Suppressor macrophage treated with lipopolysaccharide for 4 hours (primary cell): Measurements from ENCODE around the gene DCBLD1.

Experiments
- DNase-seq: peaks from one replicate; pipeline ENCODE4 v3.0.0-alpha.2; 2020

The DCBLD1 gene

DNA sequence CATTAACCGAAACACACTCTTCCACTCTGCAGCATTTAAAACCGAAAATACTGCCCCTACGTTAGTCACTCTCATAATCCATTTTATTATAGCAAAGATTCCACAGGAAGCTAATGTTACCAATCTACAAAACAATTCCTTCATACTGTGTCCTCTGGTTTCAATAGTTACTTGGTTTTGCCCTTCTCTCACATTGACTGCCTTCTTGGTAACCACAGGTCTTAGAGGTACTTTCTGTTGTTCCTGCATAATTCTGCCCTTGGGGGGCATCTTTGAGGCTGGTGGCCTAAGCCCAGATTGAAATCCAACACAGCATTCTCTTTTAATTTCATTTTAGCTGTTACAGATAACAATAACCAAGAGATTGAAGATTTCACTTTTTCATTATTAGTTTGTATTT lies 9.8 kb upstream of the DCBLD1 start:
- DNase-seq, result no peak

- DNase-seq, result no peak
Measured at GRCh38 chr6:117473401-117473800, 9.1 kb upstream of the DCBLD1 start.

GRCh38 chr6:117477988-117478852 lies 4.3 kb upstream of the DCBLD1 start:
- DNase-seq, result peak; percentile 52

- DNase-seq, result no peak
Measured at GRCh38 chr6:117478853-117479231, 3.6 kb upstream of the DCBLD1 start.

- DNase-seq, result no peak
Measured at GRCh38 chr6:117480651-117481050, 1.8 kb upstream of the DCBLD1 start.

DNA sequence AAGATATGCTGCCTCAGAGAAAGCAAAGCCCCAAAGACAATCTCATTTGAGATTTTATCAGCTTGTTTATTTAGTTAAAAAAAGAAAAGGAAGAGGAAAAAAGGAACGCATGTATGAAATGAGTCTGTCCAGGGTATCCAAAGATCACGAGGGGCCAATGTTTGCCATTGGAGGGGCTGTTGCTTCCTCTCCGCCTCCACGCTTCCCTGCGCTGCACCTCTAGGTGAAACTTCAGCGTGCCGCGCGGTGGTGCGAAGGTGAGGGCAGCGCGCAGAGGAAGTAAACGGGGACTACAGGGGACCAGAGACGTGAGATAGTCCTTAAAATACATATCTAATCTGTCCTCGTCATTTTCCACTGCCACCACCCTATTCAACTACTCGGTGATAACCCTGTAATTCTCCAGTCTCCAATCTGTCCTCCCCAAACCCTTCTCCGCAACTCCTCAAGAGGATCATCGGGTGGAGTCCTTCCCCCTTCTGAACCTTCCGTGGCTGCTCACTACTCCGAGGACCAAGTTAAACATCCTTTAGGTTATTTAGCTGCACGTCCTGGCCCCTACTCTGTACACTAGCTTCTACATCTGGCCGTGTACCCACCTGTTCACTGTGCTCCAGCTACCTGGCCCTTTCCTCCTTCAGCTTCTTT lies 1.1 kb upstream of the DCBLD1 start:
- no peak for DNase-seq

DNA sequence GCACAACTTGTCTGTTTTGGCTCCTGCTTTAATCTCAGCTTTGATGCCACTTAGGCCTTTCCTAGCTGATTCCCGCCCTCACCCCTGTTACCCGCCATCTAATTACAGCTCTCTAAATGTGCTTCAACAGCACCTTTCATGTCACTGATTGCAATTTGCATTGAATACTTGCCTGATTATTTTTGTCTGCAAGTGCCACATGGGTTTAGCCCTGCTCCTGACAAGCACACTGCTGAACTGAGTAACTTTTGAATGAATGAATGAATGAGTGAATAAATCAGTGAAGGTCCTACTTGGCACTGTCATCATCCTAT lies 591 bp upstream of the DCBLD1 start:
- DNase-seq, result no peak

DNA sequence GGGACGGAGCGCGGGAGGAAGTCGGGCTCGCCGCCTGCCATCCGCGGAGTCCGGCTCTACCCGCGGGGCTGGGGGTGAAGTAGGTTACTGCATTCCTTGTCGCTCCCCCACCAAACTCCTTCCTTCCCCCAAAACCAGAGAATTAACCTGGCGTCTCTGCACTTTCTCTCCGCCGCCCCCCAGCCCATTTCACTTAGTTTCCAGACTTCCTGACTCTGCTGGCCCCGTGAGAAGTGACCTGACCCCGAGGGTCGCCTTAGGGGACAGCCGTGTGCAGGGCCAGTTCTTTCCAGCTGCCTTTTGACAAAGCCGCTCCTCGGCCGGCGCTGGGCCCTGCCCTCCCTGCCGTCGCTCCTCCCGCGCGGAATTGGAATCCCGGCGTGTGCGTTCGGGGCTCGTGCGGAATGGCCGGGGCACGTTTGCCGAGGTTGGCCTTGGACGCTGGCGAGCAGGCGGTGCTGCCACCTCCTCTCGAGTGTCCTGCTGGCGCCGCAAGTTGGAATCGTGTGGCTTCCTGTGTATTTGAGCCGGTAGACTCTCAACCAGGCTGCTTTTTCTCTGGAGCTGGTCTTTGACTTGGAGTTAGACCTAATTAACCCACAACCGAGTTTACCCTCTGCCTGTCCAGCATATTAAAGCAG lies 650 bp downstream of the DCBLD1 start:
- peak; percentile 68 for DNase-seq

- peak; percentile 46 for DNase-seq
Measured at GRCh38 chr6:117483645-117484016, 1.2 kb downstream of the DCBLD1 start.

GRCh38 chr6:117484052-117484646 lies 1.7 kb downstream of the DCBLD1 start:
- no peak for DNase-seq

DNA sequence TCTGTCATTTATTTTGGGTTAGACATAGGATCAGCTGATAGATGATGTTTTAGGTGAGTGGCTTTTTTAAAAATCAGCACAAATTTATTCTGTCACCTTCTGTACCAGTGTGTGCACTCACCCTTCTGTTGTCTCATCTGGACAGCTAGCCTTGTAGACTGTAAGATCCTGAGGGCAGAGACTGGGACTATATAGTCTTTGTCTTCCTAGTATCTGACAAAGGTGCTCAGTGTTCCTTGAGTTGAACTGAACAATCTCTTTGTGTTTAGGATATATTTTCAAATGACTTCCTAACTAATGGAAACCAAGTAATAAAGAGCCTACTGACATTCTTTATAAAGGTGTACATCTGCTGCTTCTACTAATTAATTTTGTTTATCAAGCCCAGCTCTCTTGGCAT lies 3.0 kb downstream of the DCBLD1 start:
- DNase-seq, result no peak

DNA sequence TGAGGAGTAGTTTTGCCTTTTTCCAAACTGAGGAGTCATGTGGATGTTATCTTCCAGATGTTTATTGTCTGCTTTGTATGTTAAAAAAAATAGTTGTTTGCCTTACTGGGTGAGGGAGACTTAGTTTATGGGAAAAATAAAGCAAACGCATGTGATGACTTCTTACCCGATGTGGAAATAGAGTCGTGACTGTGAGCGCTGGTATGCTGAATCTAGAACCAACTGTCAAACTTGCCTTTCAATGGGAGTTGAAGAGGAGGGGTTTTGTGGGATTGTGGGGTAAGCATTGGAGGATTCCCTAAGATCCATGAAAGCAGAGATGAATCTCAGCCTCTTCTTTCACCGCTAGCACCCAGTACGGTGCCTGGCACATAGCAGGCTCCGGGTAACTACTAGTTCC lies 5.3 kb downstream of the DCBLD1 start:
- no peak for DNase-seq

DNA sequence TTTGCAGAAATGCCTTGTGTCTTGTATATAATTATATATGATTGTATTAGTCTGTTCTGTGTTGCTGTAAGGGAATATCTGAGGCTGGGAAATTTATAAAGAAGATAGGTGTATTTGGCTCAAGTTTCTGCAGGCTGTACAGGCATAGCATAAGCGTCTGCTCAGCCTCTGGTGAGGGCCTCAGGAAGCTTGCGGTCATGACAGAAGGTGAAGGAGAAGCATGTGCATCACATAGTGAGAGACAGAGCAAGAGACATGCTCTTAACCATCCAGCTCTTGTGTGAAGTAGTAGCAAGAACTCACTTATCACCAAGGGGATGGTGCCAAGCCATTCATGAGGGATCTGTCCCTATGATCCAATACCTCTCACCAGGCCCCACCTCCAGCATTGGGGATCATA lies 6.5 kb downstream of the DCBLD1 start:
- DNase-seq, result no peak

DNA sequence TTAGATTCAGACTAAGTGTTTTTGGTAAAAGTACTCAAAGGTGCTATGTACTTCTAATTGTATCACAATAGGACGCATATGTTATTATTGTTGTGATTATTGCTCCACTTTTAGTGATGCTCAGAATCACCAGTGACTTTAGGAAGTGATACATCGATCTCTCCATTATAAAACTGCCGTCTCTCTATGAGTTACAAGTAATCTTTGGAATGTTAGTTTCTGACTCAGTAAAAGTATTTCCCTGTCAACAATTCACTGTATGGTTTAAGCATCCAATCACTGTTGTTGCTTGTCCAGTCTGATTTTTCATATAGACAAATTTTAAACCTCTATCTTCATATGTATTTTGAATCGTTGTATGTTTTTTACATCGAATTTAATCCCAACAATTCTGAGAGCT lies 9.4 kb downstream of the DCBLD1 start:
- DNase-seq, result no peak

DNA sequence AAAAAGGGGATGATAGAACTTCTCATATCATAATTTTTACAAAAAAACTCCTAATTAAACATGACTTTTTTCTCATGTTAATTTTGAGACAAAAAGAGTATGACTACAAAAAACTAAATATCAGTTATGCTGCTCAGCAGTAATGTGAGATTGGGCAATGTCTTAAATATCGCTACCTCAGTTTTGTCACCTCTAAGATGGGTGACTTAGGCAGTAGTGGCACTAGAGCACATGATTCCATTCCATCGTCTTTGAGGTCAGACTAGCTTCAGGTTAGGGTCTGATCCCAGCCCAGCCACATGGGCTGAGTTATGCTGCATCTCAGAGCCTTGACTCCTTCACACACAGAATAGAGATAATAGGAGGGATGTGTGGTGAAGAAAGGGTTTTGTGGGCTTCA lies 11.0 kb downstream of the DCBLD1 start:
- no peak for DNase-seq

GRCh38 chr6:117494283-117494682 lies 11.8 kb downstream of the DCBLD1 start:
- DNase-seq, result peak; percentile 60

- no peak for DNase-seq
Measured at GRCh38 chr6:117494694-117495318, 12.3 kb downstream of the DCBLD1 start.

- DNase-seq, result no peak
Measured at GRCh38 chr6:117495425-117495824, 13.0 kb downstream of the DCBLD1 start.

GRCh38 chr6:117495869-117496268 lies 13.4 kb downstream of the DCBLD1 start:
- peak; percentile 30 for DNase-seq

DNA sequence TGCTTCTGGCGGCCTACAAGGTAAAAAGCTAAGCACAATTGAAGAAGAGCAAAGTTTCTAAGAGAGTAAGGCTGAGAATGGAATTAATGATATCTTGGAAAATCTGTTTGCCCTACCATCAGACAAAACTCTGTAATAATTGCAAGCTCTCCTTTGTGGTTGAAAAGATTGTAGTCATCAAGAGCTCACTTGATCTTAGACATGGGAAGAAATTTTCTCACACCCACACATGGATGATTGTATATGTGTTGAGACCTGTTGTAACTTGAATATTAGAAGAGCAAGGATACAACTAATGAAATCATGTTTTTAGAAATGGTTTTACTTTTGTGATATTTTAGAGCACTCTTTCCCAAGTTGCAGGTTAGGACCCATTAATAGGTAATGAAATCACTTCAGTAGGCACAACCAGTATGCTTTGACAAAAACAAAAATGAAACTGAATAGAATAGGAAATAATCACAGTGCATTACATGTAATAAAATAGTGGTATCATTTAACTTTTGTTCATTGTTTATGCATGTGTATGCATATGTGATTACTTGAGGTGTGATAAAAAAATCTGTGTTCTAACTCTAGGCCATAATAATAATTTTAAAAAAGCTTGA lies 14.0 kb downstream of the DCBLD1 start:
- DNase-seq, result peak; percentile 74

- DNase-seq, result no peak
Measured at GRCh38 chr6:117497237-117497636, 14.8 kb downstream of the DCBLD1 start.

- DNase-seq, result peak; percentile 57
Measured at GRCh38 chr6:117498159-117498558, 15.7 kb downstream of the DCBLD1 start.

- no peak for DNase-seq
Measured at GRCh38 chr6:117501722-117502121, 19.2 kb downstream of the DCBLD1 start.
